B cell (primary cell): ENCODE measurements around the gene TSC22D1. TPM values are rescaled to one million over a fixed set of nuclear protein-coding genes. Genes with fewer than 3 reads are reported as not detected.

ENCODE experiments used
- ATAC-seq: fragments of 200-7000 bp; cut with Tn5 transposase; one replicate; pipeline ENCODE4 v1.10.0; 2021; ENCODE audit warnings: low read depth, mild to moderate bottlenecking, moderate number of reproducible peaks, moderate library complexity
- CTCF ChIA-PET: fragments of 350-600 bp; sonication (Branson Sonifier 250); formaldehyde crosslinking; loops from one replicate; lab custom pipeline; 2021; ENCODE audit warnings: antibody characterized with exemption, inconsistent platforms; lab: Charles Lee
- POLR2A ChIA-PET: fragments of 350-600 bp; sonication (Branson Sonifier 250); formaldehyde crosslinking; loops from one replicate; lab custom pipeline; 2021; ENCODE audit warnings: antibody characterized with exemption; lab: Charles Lee
- DNase-seq: peaks from one replicate; pipeline ENCODE4 v3.0.0; 2013
- H2AFZ ChIP-seq: 2 replicates; pipeline ENCODE4 v1.6.1; 2012; ENCODE audit warnings: mild to moderate bottlenecking, low read depth, low read length; ENCODE audit not compliant: insufficient read depth, poor library complexity, severe bottlenecking
- H3K27ac ChIP-seq, 2 donors: 1 replicate in 1 of 2; 2 replicates in 1 of 2; pipeline ENCODE4 v1.5.1; 2012 to 2013; ENCODE audit warnings: low read length in 2 of 2, mild to moderate bottlenecking in 2 of 2, moderate library complexity in 1 of 2
- H3K27me3 ChIP-seq, 4 experiments: fragments of 200-600 bp in 1 of 4; sonication (generic) in 1 of 4; replicated peaks in 1 of 4; 1 replicate in 2 of 4; 2 replicates in 2 of 4; pipeline versions ENCODE4 v1.6.1 to v1.7.0; 2013 to 2016; ENCODE audit warnings: low read length in 3 of 4, mild to moderate bottlenecking in 2 of 4, mixed read lengths in 1 of 4, moderate library complexity in 1 of 4; ENCODE audit not compliant: insufficient read depth in 4 of 4, control insufficient read depth in 3 of 4; ENCODE audit errors: control extremely low read depth in 1 of 4
- H3K36me3 ChIP-seq, 2 experiments: replicated peaks in 1 of 2; 1 replicate in 1 of 2; 2 replicates in 1 of 2; pipeline versions ENCODE4 v1.6.1 to v1.7.1; 2013; ENCODE audit warnings: low read length in 1 of 2; ENCODE audit not compliant: insufficient read depth in 2 of 2, control insufficient read depth in 1 of 2; ENCODE audit errors: control extremely low read depth in 1 of 2, extremely low read depth in 1 of 2
- H3K4me1 ChIP-seq, 2 donors: fragments of 200-600 bp in 1 of 2; sonication (generic) in 1 of 2; 1 replicate in 1 of 2; 2 replicates in 1 of 2; pipeline versions ENCODE4 v1.5.1 to v1.6.1; 2013 to 2017; ENCODE audit warnings: low read length in 2 of 2; ENCODE audit not compliant: control insufficient read depth in 2 of 2, insufficient read depth in 2 of 2
- H3K4me2 ChIP-seq: replicated peaks from 2 replicates; pipeline ENCODE3; 2012; ENCODE audit warnings: mild to moderate bottlenecking, low read depth, low read length; ENCODE audit not compliant: poor library complexity, severe bottlenecking
- H3K4me3 ChIP-seq, 5 experiments: fragments of 200-600 bp in 1 of 5; sonication (generic) in 1 of 5; 1 replicate in 3 of 5; 2 replicates in 2 of 5; pipeline versions ENCODE4 v1.5.1 to v1.7.0; 2011 to 2016; ENCODE audit warnings: low read length in 4 of 5, mild to moderate bottlenecking in 4 of 5, low read depth in 2 of 5, control low read depth in 1 of 5, moderate library complexity in 1 of 5; ENCODE audit not compliant: insufficient read depth in 1 of 5; ENCODE audit errors: control extremely low read depth in 1 of 5, extremely low read depth in 1 of 5
- H3K79me2 ChIP-seq: fragments of 200-600 bp; sonication (generic); one replicate; pipeline ENCODE4 v1.6.0; 2016; ENCODE audit warnings: low read length; ENCODE audit not compliant: control insufficient read depth, insufficient read depth
- H3K9ac ChIP-seq: fragments of 200-600 bp; sonication (generic); 2 replicates; pipeline ENCODE4 v1.6.1; 2017; ENCODE audit warnings: mild to moderate bottlenecking, low read length, moderate library complexity
- H3K9me3 ChIP-seq, 3 donors: one replicate each; pipeline versions ENCODE4 v1.6.1 to v1.7.1; 2013; ENCODE audit warnings: low read length in 2 of 3; ENCODE audit not compliant: control insufficient read depth in 2 of 3, insufficient read depth in 1 of 3; ENCODE audit errors: control extremely low read depth in 1 of 3
- H4K20me1 ChIP-seq: 2 replicates; pipeline ENCODE4 v1.6.0; 2012; ENCODE audit warnings: mild to moderate bottlenecking, low read length; ENCODE audit not compliant: insufficient read depth, control insufficient read depth, poor library complexity, severe bottlenecking
- H3K27ac Mint-ChIP-seq: one replicate; pipeline ENCODE4 v1.8.0; 2021; ENCODE audit warnings: mixed read lengths
- H3K27me3 Mint-ChIP-seq: one replicate; pipeline ENCODE4 v1.8.0; 2021; ENCODE audit warnings: mixed read lengths
- H3K4me1 Mint-ChIP-seq: one replicate; pipeline ENCODE4 v1.8.0; 2021; ENCODE audit warnings: mixed read lengths
- H3K4me3 Mint-ChIP-seq: one replicate; pipeline ENCODE4 v1.8.0; 2021; ENCODE audit warnings: mixed read lengths
- H3K9me3 Mint-ChIP-seq: one replicate; pipeline ENCODE4 v1.8.0; 2022; ENCODE audit warnings: mixed read lengths; ENCODE audit not compliant: insufficient read depth
- EZH2 ChIP-seq: IDR thresholded peaks from 2 replicates; pipeline ENCODE4 v1.6.1; 2012; ENCODE audit warnings: borderline replicate concordance, low read depth, mild to moderate bottlenecking, moderate library complexity, low read length; ENCODE audit not compliant: insufficient read depth, poor library complexity, severe bottlenecking
- WGBS: methylation state at CpG from one replicate; pipeline ENCODE4 v1.1.5; 2013; ENCODE audit warnings: missing lambda C conversion rate; ENCODE audit not compliant: insufficient coverage; 5-methylcytosine and 5-hydroxymethylcytosine counted together
- intact Hi-C: fragments of 100-400 bp; cut with micrococcal nuclease; formaldehyde crosslinking; loops from one replicate; pipeline ENCODE4 v1.10.0; 2022
- polyA plus RNA-seq: library from polyadenylated mRNA; depleted of rRNA; stranded (reverse); fragments of >200 nt; gene quantifications from 2 replicates; pipeline ENCODE4 v1.2.3, GENCODE V29; 2012
- total RNA-seq, 2 donors: library from RNA; stranded (reverse); fragments of 120-200 nt in 1 of 2; gene quantifications; 1 replicate in 1 of 2; 2 replicates in 1 of 2; pipeline versions ENCODE4 v1.2.3 to v1.2.4, GENCODE V29; 2013 to 2022
- TF ChIP-seq, protein P1 (sequence below): fragments of 200-600 bp; IDR thresholded peaks from one replicate; pipeline ENCODE4 v1.8.0; 2022; ENCODE audit warnings: antibody characterized with exemption, mild to moderate bottlenecking

Gene TSC22D1
- total and polyA plus RNA-seq, 2 donors (not counting 1 experiment from before 2014, with no cell fraction given): 7.0 to 36.6 TPM

DNA sequence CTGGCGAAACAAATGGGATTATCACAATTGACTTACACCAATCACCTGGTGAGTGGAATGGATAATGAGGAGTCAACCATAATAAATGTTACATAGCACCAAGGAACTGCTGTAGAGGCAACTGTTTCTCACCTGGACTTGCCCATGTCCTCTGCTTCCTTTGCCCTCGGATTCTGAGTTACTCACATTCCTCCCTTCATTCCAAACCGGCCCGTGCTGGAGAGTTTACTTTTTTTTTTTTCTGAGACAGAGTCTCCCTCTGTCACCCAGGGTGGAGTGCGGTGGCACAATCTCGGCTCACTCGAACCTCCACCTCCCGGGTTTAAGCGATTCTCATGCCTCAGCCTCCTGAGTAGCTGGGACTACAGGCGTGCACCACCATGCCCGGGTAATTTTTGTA, 41.5 kb upstream of the TSC22D1 start:
- ChIA-PET POLR2A (no interaction called here), CTCF (no interaction called here)
- intact Hi-C loops: no loop called here
- H3K9me3 ChIP-seq: no peaks in the 10 kb centered on the region
- Mint-ChIP-seq H3K4me1 (no peaks in the 10 kb centered on the region), H3K9me3 (no peaks in the 10 kb centered on the region), H3K4me3 (no peak overlapping the region), H3K27me3 (peaks cover 7% of the 10 kb centered on the region), H3K27ac (no peak overlapping the region)
- no peak overlapping the region for H3K27ac ChIP-seq
- ATAC-seq: no peak
- DNase-seq: no peak
- no peak overlapping the region for H3K9ac ChIP-seq
- no peaks in the 10 kb centered on the region for H3K79me2 ChIP-seq
- H2AFZ ChIP-seq: no peak overlapping the region
- H3K36me3 ChIP-seq: no peaks in the 10 kb centered on the region
- no peak overlapping the region for H3K4me2 ChIP-seq
- H3K27me3 ChIP-seq: no peaks in the 10 kb centered on the region
- no peaks in the 10 kb centered on the region for H4K20me1 ChIP-seq
- WGBS: 100% methylated on average over 8 of the region's 11 CpGs
- H3K4me3 ChIP-seq: no peak overlapping the region
- no peaks in the 10 kb centered on the region for H3K4me1 ChIP-seq
- no peak for TF ChIP-seq EZH2
- TF ChIP-seq, protein P1, sequence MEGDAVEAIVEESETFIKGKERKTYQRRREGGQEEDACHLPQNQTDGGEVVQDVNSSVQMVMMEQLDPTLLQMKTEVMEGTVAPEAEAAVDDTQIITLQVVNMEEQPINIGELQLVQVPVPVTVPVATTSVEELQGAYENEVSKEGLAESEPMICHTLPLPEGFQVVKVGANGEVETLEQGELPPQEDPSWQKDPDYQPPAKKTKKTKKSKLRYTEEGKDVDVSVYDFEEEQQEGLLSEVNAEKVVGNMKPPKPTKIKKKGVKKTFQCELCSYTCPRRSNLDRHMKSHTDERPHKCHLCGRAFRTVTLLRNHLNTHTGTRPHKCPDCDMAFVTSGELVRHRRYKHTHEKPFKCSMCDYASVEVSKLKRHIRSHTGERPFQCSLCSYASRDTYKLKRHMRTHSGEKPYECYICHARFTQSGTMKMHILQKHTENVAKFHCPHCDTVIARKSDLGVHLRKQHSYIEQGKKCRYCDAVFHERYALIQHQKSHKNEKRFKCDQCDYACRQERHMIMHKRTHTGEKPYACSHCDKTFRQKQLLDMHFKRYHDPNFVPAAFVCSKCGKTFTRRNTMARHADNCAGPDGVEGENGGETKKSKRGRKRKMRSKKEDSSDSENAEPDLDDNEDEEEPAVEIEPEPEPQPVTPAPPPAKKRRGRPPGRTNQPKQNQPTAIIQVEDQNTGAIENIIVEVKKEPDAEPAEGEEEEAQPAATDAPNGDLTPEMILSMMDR: no peak

DNA sequence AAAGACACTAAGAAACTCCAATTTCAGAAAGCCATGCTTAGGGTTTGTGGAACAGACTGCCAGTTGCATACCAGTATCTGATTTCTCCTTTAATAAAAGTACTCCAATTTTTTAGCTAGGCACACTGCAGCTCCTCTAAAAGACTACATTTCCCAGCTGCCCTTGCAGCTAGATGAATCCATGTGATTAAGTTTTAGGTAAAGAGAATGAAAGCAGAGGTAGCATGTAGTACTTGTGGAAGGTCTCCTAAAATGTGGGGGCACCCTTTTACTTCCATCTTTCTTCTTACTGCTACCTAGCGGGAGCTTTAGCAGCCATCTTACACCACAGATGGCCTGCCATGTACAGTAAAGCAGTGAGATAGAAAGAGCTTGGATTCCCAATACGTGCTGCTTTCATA, 33.0 kb upstream of the TSC22D1 start:
- Mint-ChIP-seq H3K4me1 (no peaks in the 10 kb centered on the region), H3K27me3 (peaks cover 19% of the 10 kb centered on the region), H3K4me3 (no peak overlapping the region), H3K27ac (no peak overlapping the region), H3K9me3 (peaks cover 6% of the 10 kb centered on the region)
- H3K79me2 ChIP-seq: no peaks in the 10 kb centered on the region
- H3K27ac ChIP-seq: no peak overlapping the region
- peaks cover 0 to 3% (median 0%) of the 10 kb centered on the region in 3 donors for H3K9me3 ChIP-seq
- H3K9ac ChIP-seq: no peak overlapping the region
- intact Hi-C loops: no loop called here
- DNase-seq (no peak), ATAC-seq (no peak)
- no peaks in the 10 kb centered on the region for H3K4me1 ChIP-seq
- TF ChIP-seq EZH2: no peak
- TF ChIP-seq, protein P1: no peak
- no peak overlapping the region for H2AFZ ChIP-seq
- CTCF ChIA-PET: no interaction called here
- H3K4me3 ChIP-seq: no peak overlapping the region
- no peak overlapping the region for H3K4me2 ChIP-seq
- H4K20me1 ChIP-seq: no peaks in the 10 kb centered on the region
- no peaks in the 10 kb centered on the region for H3K36me3 ChIP-seq
- WGBS: 100% methylated on average over 1 of the region's 2 CpGs
- no peaks in the 10 kb centered on the region for H3K27me3 ChIP-seq
- POLR2A ChIA-PET: no interaction called here
